CD4-positive, alpha-beta T cell treated with Interferon alpha-2 for 1 hour (primary cell): ENCODE results near the gene TRIM47.
A peak's percentile ranks its signal among the peaks of the same experiment; 100 is the strongest.

Source experiments
- DNase-seq, 2 donors: peaks; one replicate each; pipeline ENCODE4 v3.0.0-alpha.2; 2020 to 2022

Gene TRIM47

DNA sequence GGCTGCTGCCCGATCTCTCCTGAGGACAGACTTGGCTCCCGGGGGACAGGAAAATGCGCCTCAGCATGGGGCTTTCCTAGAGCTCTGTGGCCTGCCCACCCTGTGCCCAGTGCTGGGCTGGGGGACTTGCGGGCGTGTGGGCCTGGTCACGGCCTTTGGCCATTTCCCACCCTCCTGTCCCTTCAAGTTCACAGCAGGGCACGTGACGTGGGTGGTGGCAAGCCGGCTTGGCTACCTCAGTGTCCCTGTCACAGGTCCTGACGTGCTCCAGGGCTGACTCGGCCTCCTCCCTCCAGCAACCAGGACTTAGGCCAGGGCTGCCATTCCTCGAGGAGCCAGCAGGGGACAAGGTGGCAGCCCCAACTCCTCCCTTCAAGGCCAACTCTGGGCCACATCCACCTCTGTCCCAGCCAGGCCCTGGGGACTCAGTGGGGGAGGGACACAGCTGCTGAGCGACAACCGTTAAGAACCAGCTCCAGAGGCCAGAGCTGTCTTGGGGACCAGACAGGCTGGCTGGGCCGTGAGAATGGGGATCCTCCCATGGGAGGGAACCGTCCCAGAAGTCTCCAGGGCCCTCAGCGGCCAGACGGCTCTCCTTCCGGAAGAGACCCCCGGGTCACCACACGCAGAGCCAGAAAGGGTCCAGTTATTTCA, 33.2 kb downstream of the TRIM47 start:
- peak; percentile 69 to 76 for DNase-seq

DNA sequence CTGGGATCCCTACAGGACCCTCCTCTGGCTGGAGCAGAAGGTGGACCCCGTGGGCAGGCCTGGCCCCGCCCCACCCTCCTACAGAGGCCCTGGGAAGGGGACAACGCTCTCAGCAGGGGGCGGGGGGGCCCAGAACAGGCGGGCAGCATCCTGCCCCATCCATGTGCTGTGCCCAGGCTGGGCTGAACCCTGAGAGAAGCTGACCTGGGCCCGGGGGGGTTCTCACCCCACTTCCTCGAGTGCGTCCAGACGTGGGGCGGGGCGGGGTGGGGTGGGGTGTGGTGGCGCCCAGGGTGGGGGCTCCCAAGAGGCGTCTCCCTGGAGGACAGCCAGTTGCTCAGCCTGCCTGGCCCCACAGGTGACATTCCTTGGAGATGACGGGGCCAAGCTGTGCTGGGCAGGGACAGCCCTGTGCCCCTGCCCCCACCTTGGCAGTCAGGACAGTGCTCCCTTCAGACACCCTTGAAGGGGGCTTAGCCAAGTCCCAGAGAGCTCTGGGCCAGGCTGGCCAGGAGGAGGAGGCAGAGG, 33.8 kb downstream of the TRIM47 start:
- peak in 1 of 2 donors; percentile 48 for DNase-seq

DNA sequence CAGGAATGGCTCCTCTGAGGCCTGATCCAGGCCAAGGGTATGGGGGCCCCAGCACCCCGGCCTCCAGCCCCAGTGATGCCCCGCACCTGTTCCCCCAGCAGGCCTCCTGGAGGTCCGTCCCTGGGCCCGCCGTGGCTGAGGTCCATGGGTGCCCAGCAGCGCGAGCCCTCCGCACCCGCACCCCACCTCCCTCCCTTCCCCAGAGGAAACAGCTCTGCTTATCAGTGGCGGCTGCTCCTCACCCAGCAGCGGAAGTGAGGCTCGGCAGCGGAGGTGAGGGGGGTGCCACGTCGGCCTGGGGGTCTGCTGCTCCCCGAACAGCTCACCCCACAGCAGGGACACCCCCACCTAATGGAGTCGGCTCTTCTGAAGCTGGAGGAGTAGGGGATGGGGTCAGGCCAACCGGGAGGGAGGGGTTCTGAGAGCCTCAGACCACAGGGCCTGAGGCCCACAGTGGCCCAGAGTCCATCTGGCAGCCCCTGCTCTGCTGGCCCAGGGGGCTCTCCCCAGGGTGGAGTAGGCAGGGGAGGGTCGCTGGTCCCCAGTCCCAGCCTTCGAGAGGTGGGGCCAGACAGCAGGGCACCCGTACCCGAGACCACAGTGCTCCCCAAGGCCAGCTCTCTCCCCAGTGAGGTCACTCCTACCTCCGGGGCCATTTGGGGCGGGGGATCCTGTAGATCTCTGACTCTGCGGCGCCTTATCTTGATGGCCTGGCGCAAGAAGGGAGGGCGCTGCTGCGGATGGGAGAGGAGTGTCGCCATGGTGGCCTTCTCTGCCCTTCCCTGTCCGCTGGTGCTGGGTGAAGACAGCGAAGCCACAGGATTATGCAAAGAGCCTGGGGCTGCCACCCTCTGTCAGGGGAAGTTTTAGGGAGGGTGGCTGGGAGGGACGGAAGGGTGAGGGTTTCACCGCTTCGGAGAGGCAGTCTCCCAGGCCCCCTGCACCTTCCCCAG, 34.5 kb downstream of the TRIM47 start, which contains the start of gene UNC13D:
UNC13D (minus strand) TSS at position 828 of the 953 bp plus-strand sequence; CDS start at position 761, 67 bp downstream.
- DNase-seq, result peak; percentile 55 to 73

DNA sequence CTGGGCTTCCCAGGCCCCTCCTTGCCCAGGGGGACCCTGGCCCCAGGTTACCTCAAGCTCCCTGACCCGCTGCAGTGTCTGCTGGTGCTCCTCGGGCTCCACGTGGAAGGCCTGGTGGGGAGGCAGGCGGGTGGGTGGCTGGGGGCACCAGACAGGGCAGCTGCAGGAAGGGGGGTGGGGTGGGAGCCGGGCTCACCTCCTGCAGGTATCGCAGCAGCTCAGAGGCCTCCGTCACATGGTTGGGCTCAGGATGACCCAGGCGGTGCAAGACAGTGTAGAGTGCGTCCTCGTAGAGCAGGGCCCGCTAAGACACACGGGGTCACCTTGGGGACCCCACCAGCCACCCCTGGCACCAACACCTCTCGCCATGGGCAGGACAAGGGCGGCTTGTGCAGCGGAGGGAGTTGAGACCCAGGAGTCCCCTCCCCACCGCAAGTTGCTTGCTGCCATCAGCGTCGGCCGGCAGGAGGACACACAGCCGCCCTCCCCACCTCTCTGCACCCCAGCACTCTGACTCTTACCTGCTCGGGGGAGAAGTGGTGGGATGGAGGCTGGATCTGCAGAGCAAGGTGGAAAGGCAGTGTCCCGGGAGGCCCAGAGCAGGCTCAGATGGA, 35.3 kb downstream of the TRIM47 start:
- DNase-seq, result peak in 1 of 2 donors; percentile 42

DNA sequence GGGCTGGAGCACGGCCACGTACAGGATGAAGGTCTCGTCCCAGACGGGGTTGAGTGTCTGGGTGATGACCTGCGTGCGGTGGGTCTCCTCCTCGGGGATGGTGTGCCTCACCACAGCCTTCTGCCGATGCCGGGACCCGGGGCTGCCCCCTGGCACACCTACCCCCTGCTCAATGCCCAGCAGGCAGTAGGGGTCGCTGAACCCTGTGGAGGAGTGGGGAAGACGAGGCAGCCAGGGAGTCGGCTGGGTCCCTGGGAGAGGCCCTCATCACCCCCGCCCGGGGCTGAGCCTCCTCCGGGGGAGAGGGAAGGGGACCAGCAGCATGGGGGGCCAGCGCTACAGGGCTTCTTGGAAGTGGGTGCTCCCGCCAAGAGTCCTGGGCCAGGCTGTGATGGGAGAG, 36.0 kb downstream of the TRIM47 start:
- no peak for DNase-seq

DNA sequence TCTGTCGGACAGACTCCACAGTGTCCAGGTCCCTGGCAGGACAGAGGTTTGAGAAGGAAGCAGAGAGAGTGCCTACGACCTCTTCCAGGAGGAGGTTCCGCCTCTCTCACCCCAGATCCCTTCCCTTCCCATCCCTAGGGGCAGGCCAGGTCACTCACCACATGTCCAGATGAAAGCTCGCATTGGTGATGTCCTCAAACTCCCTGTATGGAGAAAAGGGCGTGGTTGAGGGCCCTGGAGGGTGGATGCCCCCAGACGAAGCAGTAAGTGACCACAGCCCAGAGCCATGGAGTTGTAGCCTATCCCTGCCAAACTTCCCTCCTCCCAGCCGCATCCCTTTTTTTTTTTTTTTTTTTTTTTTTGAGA, 37.6 kb downstream of the TRIM47 start:
- DNase-seq, result no peak

DNA sequence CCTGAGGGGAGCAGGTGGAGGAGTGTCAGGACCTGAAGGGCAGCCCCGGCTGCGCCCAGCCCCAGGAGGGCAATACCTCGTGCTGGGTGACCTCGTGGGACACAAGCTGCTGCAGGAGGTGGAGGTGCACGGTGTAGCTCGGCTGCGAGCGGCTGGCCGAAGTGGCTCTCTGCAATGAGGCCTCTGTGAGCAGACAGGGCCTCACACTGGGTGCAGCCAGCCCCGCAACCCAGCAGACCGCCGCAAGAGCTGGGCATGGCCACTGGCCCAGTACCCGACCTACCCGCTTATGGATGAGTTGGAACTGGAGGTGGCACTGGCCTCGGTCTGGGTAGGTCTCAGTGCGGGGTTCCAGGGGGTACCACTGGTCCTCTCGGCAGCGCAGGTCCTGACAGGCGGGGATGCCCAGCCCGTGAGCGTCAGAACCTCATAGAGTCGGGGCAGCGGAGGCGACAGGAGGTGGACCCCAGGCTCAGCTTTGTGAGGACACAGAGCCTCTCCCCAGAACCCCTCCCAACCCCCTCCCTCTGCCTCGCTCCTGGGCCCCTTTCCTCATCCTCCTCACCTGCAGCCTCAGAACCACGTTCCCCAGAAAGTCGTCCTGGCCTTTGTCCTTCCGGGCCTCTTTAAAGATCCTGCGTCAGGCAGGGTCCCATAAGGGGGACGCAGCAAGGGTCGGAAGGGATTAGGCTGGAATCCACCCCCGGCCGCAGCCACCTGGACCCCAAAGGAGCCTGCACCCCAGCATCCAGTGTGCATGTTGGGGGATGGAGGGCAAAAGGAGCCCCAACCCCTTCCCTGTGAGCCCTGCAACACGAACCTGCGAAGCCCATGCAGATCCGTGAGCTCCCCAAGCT, 38.2 kb downstream of the TRIM47 start:
- no peak for DNase-seq

DNA sequence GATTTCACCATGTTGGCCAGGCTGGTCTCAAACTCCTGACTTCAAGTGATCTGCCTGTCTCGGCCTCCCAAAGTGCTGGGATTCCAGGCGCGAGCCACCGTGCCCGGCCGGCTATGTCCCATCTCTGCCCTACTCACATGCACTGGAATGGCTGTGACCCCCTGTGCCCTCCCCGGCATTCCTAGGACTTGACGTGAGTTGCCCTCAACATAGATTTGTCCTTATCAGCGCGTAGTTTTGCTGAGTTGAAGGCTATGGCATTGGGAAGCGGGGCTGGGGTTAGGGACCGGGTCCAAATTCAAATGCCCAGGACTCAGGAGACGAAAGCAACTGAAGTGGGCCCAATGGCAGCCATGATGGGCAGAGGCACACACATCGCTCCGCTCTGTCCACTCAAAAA, 40.0 kb downstream of the TRIM47 start:
- DNase-seq, result no peak

DNA sequence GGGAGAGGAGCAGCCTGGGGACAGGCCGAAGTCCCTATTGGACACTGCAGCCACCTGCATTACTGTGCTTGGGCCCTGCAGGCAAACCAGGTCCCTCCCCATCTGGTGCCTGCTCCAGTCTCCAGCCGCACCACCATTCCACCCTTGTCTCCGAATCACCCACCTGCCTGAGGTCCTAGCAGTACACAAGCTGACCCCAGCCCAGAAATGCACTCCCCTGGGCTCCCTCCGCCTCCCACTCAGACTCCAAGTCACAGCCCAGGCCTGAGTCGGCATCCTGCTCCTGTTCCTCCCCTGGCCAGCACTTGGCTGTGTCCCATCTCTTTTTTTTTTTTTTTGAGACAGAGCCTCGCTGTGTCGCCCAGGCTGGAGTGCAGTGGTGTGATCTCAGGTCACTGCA, 40.5 kb downstream of the TRIM47 start:
- no peak for DNase-seq

DNA sequence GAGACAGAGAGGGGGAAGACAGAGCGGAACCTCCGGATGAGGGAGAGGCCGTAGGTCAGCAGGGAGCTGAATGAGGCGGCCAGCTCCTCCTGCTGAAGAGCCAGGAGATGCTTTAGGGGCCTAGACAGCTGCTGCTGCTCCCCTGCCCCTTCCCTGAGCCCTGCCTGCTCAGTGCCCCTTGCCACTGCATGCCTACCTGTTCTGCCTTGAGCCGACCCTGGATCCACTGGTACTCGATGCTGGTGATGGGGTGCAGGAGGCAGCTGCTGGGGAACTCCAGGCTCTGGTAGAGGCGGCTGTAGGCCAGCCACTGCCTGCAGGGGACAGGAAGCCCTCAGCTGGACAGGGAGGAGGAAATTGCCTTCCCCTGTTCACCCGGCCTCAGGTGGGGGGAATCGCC, 41.8 kb downstream of the TRIM47 start:
- DNase-seq, result no peak

DNA sequence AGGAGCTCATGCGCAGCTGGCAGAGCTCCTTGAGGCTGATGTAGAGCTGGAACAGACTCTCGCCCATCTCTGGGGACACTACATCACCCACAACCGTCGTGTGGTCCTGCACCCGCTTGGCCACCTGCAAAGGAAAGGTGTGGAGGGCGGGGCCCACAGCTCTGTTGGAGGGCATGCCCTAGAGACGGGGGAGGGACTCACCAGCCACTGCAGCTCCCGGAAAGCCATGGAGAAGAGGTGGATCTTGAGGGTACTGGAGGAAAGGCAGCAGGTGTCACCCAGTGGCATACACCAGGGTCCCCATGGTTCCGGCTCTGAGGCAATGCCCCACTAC, 42.8 kb downstream of the TRIM47 start:
- no peak for DNase-seq

DNA sequence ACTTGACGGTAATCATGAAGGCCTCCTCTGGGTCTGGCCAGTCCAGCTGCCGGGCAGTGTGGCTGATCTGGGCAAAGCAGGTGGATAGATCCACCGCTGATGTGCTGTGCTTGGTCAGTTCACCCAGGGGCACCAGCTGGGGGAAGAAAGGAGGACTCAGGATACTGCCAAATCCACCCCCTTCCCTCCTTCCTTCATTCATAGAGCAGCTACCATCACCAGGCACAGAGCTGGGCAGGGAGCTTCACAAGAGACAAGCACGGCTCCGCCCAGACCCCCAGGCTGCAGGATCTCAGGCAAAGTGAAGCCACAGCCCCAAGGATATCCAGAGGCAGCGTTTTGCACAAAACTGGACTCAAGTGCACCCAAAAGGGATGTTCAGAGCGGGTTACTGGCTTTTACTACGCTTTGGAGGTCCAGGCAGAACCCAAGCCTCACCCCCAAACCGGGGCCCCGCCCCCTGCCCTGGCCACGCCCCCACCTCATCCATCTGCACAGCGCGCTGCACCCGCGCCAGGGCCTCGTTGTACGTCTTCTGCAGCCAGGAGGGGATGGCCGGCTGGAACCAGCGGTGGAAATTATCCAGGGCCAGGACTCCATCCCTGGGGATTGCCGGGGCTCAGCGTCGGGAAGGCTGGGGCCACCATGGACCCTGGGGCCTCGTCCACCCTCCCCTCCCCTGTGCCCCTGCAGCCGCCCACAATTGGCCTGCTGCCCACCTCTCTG, 43.3 kb downstream of the TRIM47 start:
- no peak for DNase-seq

DNA sequence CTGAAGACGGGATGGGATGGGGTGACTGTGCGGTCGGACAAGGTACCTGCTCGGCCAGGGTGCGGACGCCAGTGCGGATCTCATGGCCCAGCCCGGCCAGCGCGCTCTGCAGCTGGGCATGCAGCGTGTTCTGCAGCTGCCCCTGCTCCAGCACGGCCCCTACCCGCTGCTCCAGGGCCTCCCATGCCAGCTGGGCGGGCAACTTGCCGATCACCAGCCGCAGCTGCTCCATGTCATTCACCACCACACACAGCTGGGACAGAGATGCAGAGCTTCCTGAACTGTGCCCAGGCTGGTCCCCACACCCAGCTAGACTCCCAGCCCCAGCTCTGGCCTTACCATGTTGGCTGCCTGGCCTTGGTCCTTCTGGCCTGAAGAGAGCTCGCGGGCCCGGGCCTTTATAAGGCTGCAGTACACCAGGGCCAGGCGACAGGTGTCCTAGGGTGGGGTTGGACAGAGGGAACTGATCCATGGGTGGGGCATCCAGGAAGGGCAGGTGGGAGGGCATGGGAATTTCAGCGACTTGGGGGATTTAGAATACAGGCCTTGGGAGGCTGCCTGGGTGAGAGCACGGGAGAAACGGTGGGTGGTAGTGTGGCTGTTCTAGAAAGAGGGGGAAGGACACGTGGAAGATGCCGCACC, 44.0 kb downstream of the TRIM47 start:
- no peak for DNase-seq

DNA sequence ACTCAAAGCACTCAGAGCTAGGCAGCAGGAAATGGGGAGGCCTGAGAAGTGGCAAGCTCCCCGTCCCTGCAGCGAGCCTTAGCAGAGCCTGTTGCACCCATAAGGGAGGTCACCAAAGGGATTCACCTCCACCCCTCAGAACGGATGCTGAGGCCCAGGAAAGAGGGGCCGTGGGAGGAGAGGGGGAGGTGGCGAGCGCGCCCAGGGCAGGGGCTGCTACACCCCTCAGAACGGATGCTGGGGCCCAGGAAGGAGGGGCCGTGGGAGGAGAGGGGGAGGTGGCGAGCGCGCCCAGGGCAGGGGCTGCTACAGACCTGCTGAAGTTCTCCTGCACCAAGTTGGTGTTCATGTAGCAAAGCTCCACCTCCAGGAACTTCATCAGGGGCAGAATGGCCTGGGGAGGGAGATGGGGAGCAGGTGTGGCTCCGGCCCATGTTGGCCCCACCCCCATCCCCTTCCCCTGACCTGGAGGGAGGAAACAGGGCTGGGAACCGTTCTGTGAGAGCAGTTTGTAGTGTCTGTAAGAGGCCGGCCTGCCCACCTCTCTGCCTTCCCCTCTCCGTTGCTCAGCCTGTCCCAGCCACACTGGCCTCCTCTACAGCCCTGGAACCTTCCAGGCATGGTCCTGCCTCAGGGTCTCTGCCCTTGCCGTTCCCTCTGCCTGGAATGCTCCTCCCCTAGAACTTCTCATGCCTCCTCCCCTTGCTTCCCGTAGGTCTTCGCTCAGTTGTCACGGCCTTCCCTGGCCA, 45.6 kb downstream of the TRIM47 start:
- peak in 1 of 2 donors; percentile 56 for DNase-seq

DNA sequence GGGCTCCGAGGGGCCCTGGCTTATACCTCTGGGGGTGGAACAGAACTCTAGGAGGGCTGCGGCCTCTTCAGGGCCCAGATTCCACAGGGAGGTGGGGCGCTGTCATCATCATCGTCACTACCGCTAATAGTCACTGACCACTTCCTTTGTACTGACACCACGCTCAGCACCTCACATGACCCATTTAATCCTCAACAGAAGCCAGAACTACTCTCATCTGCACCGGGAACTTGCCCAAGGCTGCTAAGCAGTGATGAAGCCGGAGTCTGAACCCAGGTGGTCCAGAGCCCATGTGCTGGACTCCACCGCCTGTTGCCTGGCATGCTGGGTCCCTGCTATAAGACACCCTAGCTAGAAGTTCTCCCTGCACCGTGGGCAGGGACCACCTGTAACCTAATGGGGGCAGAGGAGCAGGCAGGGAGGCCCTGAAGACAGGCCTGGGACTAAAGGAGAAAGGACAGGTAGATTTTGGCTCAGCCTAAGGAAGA, 46.2 kb downstream of the TRIM47 start:
- peak; percentile 59 to 72 for DNase-seq

DNA sequence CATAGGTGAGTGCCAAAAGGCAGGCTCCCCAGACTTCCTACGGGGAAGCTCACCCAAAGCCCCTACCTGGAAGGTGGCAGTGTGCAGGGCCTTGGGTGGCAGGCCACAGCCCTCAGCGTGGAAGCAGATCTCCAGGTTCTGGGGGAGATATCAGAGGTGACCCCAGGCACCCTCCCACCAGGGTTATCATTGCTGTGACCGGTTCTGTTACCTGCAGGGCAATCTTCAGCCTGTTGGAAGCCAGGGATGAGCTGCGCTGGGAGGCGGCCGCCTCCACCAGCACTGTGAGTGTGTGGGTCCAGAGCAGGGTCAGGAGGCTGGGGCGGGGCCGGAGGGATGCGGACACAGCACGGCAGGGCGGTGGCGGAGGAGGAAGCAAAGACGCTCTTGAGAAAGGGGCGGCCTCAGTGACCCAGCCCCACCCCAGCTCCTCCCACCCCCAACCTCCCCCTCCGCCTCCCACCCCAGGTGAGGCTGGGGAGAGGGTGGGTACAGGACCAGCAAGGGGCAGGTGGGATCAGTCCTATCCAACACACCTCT, 47.3 kb downstream of the TRIM47 start:
- no peak for DNase-seq

DNA sequence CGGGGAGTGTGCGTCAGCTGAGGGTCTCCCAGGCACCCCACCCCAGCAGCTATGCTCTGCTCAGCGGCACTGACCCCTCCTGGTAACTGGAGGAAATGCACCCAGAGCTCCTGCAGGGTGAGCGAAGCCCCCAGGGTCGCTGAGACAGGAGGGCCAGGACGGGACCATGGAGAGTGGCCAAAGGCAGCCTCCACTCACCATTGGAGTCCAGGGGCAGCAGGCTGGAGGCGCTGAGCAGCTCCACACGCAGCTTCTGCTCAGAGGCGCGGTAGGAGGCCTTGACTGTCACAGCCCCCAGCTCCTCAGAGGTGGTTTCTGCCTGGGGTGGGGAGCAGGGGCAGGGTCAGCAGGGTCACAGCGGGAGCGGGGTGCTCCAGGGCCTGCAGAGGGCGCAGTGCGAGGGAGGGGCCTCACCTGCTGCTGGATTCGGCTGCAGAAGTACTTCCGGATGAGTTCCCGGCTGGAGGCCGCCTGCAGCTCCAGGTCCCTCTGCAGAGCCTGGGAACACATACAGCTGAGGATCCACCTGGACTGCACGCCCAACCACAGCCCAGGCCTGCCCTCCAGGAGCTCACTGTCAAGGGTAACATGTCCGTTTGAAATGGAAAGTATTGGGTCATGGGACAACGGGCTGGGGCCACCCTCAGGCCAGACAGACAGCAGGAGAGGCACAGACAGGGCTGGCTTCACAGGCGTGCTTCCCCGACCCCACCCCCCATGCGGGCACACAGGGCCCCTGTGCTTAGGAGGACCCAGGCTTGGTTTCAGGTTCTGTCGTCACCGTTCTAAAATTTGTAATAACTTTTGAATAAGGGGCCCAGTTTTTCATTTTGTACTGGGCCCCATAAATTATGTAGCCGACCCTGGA, 48.0 kb downstream of the TRIM47 start:
- DNase-seq, result peak in 1 of 2 donors; percentile 39

DNA sequence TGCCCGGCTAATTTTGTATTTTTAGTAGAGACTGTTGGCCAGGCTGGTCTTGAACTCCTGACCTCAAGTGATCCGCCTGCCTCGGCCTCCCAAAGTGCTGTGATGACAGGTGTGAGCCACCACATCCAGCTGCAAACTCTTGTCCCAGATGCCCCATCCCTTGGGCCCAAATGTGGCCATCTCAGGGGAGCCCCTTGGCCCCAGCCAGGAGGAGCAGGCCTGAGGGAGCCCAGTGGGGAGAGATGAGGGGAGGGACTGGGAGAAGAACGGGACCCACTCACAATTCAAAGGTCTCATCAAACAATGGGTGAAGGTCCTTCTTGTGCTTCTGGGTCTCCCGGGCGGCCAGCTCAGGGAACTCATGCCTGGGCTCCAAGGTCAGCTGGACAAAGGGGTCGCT, 48.6 kb downstream of the TRIM47 start:
- DNase-seq, result no peak

DNA sequence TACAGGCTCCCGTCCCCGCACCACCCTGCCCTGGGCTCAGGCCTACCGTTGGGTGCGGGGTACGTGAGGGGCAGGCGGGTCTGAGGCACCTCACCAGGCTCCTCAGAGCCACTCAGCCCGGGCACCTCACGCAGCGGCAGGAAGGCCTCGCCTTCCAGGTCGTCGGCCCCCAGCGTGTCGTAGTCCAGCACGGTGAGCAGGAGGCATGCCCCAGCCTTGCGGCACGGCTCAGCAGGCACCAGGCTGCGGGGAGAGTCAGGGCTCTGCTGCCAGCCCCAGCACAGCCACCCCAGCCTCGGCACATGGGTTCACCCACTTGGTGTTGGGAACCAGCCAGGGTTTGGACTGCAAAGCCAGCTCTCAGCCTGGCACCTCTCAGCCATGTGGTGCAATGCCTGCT, 49.6 kb downstream of the TRIM47 start:
- no peak for DNase-seq
